Vagina (tissue), 2 donors: ENCODE results near the gene PET100. TPM values are rescaled to one million over a fixed set of nuclear protein-coding genes. Genes with fewer than 3 reads are reported as not detected.
A peak's percentile ranks its signal among the peaks of the same experiment; 100 is the strongest.

Experiments used
- DNase-seq, 2 donors: peaks; one replicate each; pipeline ENCODE4 v3.0.0-alpha.2; 2017; ENCODE audit errors: extremely low spot score in 2 of 2
- H3K27ac ChIP-seq: fragments of 200-600 bp; sonication (generic); one replicate; pipeline ENCODE4 v1.5.1; 2019
- H3K27me3 ChIP-seq: fragments of 200-600 bp; sonication (generic); one replicate; pipeline ENCODE4 v1.5.1; 2019
- H3K36me3 ChIP-seq, 2 donors: fragments of 200-600 bp; sonication (generic); one replicate each; pipeline ENCODE4 v1.5.1; 2017 to 2019
- H3K4me1 ChIP-seq: fragments of 200-600 bp; sonication (generic); one replicate; pipeline ENCODE4 v1.5.1; 2019
- H3K4me3 ChIP-seq, 2 donors: fragments of 200-600 bp; sonication (generic); 1 replicate in 1 of 2; 2 replicates in 1 of 2; pipeline ENCODE4 v1.5.1; 2016 to 2019
- H3K9me3 ChIP-seq: fragments of 200-600 bp; sonication (generic); one replicate; pipeline ENCODE4 v1.5.1; 2019
- POLR2A ChIP-seq, 2 donors: fragments of 450-650 bp; IDR thresholded peaks; one replicate each; pipeline ENCODE4 v1.6.1; 2017; ENCODE audit warnings: antibody characterized with exemption in 2 of 2, mild to moderate bottlenecking in 2 of 2, moderate library complexity in 2 of 2
- POLR2AphosphoS5 ChIP-seq, 2 donors: sonication (generic); formaldehyde crosslinking; IDR thresholded peaks; one replicate each; pipeline ENCODE4 v1.9.0; 2017; ENCODE audit warnings: antibody characterized with exemption in 2 of 2, mild to moderate bottlenecking in 2 of 2, low read depth in 1 of 2; ENCODE audit not compliant: insufficient read depth in 1 of 2
- intact Hi-C: fragments of 100-400 bp; cut with DNase I; formaldehyde crosslinking; loops from one replicate; pipeline ENCODE4 v1.15.1; 2023
- total RNA-seq: library from RNA; depleted of rRNA; stranded (reverse); fragments of >200 nt; gene quantifications from one replicate; pipeline ENCODE4 v1.2.3, GENCODE V29; 2016
- TF ChIP-seq, protein P1 (sequence below), 3 experiments: fragments of 450-650 bp in 2 of 3; fragments of 200-600 bp in 1 of 3; sonication (generic) in 1 of 3; IDR thresholded peaks; one replicate each; pipeline ENCODE4 v1.5.1; 2017 to 2019; ENCODE audit warnings: antibody characterized with exemption in 3 of 3, mild to moderate bottlenecking in 2 of 3, moderate library complexity in 2 of 3

PET100 gene
- total RNA-seq, 1 donor from 2014 or later: 16.7 TPM

DNA sequence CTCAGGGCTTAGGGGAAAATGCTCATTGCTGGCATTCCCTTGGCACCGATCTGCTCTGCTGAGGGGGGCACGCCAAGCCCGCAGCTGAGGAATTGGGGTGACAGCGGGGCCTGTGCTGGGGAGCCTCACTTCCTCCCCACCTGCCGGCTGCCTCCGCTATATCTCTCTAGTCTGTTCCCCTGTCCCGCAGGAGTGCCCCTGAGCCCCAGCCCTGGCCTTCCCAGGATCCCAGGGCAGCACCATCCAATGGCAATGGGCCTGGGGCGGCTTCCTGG is 16.8 kb downstream of the PET100 start:
- H3K4me3 ChIP-seq: no peak overlapping the region
- no peak for TF ChIP-seq POLR2AphosphoS5 (IDR thresholded peaks at IDR 0.05; ENCODE audit: insufficient read depth in 1 of 2, low read depth in 1 of 2)
- TF ChIP-seq POLR2A (IDR thresholded peaks at IDR 0.05): no peak
- TF ChIP-seq, protein P1, sequence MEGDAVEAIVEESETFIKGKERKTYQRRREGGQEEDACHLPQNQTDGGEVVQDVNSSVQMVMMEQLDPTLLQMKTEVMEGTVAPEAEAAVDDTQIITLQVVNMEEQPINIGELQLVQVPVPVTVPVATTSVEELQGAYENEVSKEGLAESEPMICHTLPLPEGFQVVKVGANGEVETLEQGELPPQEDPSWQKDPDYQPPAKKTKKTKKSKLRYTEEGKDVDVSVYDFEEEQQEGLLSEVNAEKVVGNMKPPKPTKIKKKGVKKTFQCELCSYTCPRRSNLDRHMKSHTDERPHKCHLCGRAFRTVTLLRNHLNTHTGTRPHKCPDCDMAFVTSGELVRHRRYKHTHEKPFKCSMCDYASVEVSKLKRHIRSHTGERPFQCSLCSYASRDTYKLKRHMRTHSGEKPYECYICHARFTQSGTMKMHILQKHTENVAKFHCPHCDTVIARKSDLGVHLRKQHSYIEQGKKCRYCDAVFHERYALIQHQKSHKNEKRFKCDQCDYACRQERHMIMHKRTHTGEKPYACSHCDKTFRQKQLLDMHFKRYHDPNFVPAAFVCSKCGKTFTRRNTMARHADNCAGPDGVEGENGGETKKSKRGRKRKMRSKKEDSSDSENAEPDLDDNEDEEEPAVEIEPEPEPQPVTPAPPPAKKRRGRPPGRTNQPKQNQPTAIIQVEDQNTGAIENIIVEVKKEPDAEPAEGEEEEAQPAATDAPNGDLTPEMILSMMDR (IDR thresholded peaks at IDR 0.05): no peak
- intact Hi-C loops: no loop called here
- H3K27ac ChIP-seq: no peak overlapping the region
- H3K27me3 ChIP-seq: no peaks in the 10 kb centered on the region
- no peak for DNase-seq
- H3K9me3 ChIP-seq: no peaks in the 10 kb centered on the region
- H3K4me1 ChIP-seq: no peaks in the 10 kb centered on the region
- no peaks in the 10 kb centered on the region for H3K36me3 ChIP-seq

DNA sequence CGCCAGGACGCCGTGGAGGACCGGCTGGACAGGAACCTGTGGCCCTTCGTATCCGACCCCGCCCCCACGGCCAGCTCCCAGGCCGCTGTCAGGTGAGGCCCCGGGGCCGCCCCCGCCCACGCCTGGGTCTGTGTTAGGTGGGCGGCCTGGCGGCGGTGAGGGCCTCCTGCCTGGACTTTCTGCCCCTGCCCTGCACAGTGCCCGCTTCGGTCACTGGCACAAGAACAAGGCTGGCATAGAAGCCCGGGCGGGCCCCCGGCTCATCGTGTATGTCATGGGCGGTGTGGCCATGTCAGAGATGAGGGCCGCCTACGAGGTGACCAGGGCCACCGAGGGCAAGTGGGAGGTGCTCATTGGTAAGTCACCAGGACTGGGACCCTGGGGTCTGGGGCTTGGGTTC is 17.6 kb downstream of the PET100 start:
- Histone ChIP-seq H3K4me1 (peaks cover under 1% of the 10 kb centered on the region), H3K27me3 (no peaks in the 10 kb centered on the region), H3K4me3 (no peak overlapping the region), H3K36me3 (no peaks in the 10 kb centered on the region), H3K27ac (no peak overlapping the region), H3K9me3 (no peaks in the 10 kb centered on the region)
- TF ChIP-seq POLR2A (IDR thresholded peaks at IDR 0.05): no peak
- TF ChIP-seq, protein P1 (IDR thresholded peaks at IDR 0.05): no peak
- TF ChIP-seq POLR2AphosphoS5 (IDR thresholded peaks at IDR 0.05; ENCODE audit: insufficient read depth in 1 of 2, low read depth in 1 of 2): no peak
- intact Hi-C loops: no loop called here
- DNase-seq: no peak

DNA sequence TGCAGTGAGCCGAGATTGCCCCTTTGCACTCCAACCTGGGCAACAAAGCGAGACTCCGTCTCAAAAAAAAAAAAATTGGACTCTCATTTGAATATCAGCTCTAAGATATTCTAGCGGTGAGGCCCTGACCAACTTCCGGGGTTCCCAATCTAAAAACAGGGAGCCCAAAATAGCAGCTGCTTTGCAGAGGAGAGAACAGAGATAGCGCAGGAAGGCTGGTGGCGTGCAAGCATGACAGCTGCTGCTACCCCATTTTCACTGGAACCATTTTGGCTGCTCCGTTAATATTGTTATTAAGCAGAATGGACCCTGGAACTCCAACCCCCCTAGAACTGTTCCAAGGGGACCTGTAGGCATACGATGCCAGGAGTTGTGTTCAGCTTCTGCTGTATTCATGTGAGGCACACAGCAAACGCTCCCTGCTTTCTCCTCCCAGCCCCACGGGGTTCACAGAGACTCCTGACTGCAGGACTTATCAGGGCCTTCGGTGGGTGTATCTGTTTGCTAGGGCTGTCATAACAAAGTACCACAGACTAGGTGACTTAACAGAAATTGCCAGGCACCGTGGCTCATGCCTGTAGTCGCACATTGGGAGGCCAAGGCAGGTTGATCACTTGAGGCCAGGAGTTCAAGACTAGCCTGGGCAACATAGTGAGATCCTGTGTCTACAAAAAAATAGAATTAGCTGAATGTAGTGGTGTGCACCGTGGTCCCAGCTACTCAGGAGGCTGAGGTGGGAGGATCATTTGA is 18.8 kb downstream of the PET100 start:
- H3K9me3 ChIP-seq: no peaks in the 10 kb centered on the region
- no peak overlapping the region for H3K27ac ChIP-seq
- TF ChIP-seq POLR2AphosphoS5 (IDR thresholded peaks at IDR 0.05; ENCODE audit: insufficient read depth in 1 of 2, low read depth in 1 of 2) (no peak), POLR2A (IDR thresholded peaks at IDR 0.05) (no peak)
- TF ChIP-seq, protein P1 (IDR thresholded peaks at IDR 0.05): no peak
- DNase-seq: no peak
- intact Hi-C loops: no loop called here
- no peaks in the 10 kb centered on the region for H3K27me3 ChIP-seq
- H3K36me3 ChIP-seq: no peaks in the 10 kb centered on the region
- no peak overlapping the region for H3K4me3 ChIP-seq
- peaks cover 4% of the 10 kb centered on the region for H3K4me1 ChIP-seq

DNA sequence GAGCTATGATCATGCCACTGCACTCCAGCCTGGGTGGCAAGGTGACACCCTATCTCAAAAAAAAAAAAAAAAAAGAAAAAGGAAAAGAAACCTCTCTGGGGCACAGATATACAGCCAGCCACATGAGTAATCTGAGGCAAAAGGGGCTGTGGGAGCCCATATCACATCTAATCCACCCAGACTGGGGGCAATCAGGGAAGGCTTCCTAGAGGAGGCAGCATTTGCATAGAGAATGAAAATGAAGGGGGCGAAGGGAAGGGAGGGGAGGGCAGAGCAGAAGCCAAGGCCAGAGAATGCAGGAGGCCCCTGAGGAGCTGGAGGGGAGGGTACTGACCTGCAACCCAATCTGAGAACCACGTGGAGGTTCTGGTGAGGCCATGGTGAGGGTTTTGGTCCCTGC is 20.6 kb downstream of the PET100 start:
- Histone ChIP-seq H3K4me1 (peaks cover 4% of the 10 kb centered on the region), H3K36me3 (no peaks in the 10 kb centered on the region), H3K27me3 (no peaks in the 10 kb centered on the region), H3K27ac (no peak overlapping the region), H3K4me3 (no peak overlapping the region), H3K9me3 (no peaks in the 10 kb centered on the region)
- no peak for DNase-seq
- intact Hi-C loops: no loop called here
- TF ChIP-seq POLR2AphosphoS5 (IDR thresholded peaks at IDR 0.05; ENCODE audit: insufficient read depth in 1 of 2, low read depth in 1 of 2): no peak
- TF ChIP-seq POLR2A (IDR thresholded peaks at IDR 0.05): no peak
- TF ChIP-seq, protein P1 (IDR thresholded peaks at IDR 0.05): no peak

DNA sequence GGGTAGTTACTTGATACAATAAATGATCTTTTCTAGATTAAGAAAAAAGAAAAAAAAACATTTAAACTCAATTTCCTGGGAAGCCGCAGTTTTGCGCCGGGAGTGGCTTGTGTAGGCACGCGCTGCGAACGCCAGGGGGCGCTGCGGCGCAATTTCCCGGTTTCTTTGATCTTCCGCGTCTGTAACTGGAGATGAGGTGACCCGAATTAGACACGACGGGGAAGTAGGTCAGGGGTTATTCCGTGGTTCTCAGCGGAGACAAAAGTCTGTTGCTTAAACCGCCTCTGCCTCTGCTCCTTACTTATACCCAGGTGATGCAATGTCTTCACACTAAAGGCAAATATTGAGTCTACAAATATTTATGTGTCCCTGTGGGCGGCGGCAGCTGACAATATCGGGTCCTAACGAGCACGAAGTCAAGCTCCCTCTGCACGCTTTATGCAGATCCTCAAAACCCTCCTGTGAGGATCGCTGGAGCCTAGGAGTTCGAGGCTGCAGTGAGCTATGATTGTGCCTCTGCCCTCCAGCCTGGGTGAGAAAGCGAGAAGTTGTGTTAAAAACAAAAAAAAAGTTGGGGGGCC is 22.6 kb downstream of the PET100 start:
- Histone ChIP-seq H3K9me3 (no peaks in the 10 kb centered on the region), H3K27ac (peak overlapping the region; percentile 40), H3K4me1 (peaks cover 4% of the 10 kb centered on the region), H3K36me3 (no peaks in the 10 kb centered on the region), H3K4me3 (peak overlapping the region in 1 of 2 donors; percentile 41), H3K27me3 (no peaks in the 10 kb centered on the region)
- DNase-seq: no peak
- TF ChIP-seq, protein P1 (IDR thresholded peaks at IDR 0.05): peak; percentile 81 to 96 (median 94)
- peak; percentile 34 to 51 for TF ChIP-seq POLR2AphosphoS5 (IDR thresholded peaks at IDR 0.05; ENCODE audit: insufficient read depth in 1 of 2, low read depth in 1 of 2)
- TF ChIP-seq POLR2A (IDR thresholded peaks at IDR 0.05): no peak
- intact Hi-C loops: no loop called here
